HK-2 (cell line): ENCODE data around the gene CEP44.
"Not testable (repeated sequence)": the region's sequence is repeated elsewhere in the genome, so short reads cannot be mapped to it uniquely, and the experiment has no call there.

Experiments used
- DNase-seq: peaks from one replicate; pipeline ENCODE4 v3.0.0-alpha.2; 2018; ENCODE audit not compliant: unreplicated experiment

The CEP44 gene

DNA sequence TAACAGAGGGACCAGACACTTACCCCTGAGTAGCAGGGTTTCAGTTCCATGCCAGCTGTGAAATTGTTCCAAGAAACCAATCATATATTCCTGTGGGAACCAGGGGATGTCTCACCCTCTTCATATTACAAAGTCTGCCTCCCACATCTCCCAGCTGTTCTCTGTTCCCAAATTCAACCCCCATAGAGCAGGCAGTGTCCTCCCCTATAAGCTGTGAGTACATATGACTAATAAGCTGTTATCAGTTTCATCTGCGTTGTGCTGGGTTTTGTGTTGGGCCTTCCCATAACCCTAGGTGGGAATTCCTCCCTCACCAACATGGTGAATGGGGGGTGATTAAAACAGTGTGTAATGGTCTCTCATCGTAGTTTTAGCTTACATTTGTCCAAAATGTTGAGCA, 41.0 kb downstream of the CEP44 start:
- DNase-seq, result no peak

DNA sequence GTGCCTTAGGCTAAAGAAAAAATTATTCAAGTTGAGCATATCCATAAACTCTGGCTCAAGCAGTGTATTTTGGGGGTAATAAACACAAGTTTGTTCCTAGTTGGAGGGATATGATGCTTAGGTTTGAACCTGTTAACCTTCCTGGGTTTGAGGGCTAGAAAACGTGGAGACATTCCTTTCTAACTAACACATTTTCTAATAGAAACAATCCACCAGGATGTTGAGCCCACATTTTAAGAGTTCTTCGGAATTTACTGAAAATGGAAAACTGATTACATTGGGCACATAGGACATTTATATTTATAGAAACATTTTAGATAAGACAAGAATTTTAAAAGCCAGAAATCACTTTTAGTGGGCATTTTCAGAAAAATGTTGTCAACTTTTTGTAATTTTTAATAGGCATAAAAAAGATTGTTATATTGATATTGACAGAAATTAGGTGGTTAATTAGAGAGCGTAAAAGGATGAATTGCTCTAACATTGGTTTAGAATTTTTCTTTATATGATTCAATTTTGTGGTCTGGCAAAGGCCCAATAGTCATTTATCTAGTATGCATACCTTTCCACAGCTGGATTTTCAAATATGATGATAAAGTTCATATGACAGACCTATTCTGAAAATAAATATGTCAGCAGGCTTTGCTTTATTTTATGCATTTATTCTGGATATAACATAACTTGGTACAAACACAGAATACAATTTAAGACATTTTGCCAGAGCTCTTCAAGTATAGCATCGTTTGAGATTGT, 49.2 kb downstream of the CEP44 start:
- no peak for DNase-seq

- DNase-seq, result no peak
Measured at GRCh38 chr4:174334628-174335027, 50.9 kb downstream of the CEP44 start.

DNA sequence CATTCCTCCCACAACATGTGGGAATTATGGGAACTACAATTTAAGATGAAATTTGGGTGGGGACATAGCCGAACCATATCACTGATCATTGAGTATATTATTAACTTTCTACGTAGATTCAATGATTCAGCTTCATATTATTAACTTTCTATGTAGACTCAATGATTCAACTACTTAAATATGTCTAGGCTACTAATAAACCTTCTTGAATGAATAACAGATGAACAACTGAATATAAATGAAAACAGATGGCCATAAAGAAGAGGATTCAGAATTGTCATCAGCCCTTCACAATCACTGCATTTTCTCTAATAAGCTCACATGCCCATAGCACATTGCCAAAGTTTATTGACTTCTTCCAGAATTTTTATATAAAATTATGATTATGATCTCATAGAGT, 57.0 kb downstream of the CEP44 start:
- no peak for DNase-seq

DNA sequence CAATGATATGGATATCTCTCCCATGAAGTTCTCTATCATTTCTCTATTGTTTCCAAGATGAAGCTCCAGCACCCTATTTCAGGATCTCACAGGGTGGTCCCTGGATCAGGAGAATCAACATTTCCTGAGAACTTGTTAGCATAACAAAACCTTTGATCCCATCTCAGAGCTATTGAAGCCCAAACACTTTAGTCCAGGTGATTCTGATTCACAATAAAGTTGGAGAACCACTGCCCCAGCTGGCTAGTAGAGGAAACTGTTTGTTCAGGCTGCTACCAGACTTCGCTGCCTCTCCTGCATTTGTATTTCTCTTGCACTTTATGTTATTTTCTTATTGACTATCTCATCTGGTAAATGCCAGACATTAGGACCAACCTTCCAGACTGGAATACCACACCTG, 65.4 kb downstream of the CEP44 start:
- no peak for DNase-seq

GRCh38 chr4:174352061-174352819, 68.5 kb downstream of the CEP44 start:
- no peak for DNase-seq

GRCh38 chr4:174357321-174357720, 73.6 kb downstream of the CEP44 start:
- DNase-seq, result no peak

GRCh38 chr4:174358410-174358809, 74.7 kb downstream of the CEP44 start:
- DNase-seq, result no peak

DNA sequence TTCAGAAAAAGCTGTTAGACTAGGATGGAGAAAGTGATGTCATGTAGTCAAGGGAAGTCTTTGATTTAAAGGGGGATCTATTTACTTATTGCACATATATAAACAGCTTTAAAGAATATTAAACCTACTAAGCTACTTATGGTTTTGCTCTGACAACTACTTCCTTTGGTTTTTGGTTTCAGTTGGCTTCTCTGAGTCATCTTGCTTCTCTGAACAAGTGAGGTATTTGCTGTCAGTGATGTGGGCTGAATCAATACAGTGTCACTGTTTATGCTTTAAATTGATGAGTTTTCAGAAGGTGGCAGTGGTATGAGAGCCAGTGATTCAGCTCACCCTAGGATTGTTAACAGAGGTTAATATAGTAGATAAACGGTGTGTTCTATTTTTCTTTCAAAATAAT, 75.1 kb downstream of the CEP44 start:
- no peak for DNase-seq

GRCh38 chr4:174362340-174362739, 78.6 kb downstream of the CEP44 start:
- no peak for DNase-seq

- DNase-seq, result not testable (repeated sequence)
Measured at GRCh38 chr4:174363782-174364181, 80.1 kb downstream of the CEP44 start.

DNA sequence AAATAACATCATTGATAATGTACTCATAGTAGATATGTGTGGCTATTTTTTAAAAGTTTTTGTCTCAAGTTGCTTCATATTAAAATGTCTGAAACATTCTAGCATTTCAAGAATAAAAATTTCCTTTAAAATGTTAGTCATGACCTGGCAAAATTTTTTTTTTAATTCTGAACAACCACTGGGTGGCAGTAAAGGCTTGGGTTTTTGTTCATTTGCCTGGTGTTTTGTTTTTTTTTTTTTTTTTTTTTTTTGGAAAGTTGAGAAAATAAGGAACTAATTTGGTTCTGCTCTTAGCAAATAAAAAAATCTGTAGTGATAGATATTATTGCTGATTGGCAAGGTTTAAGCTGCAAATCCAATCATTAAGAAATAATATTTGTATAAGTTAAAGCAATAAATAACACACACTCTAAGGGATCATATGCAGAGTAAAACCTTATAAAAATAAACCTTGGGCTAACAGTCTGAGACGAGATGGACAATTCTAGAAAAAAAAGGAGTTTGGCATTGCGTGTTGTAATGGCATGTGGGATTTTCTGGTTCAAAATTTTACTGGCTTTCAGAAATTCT, 81.4 kb downstream of the CEP44 start:
- DNase-seq, result no peak

GRCh38 chr4:174369985-174370384, 86.3 kb downstream of the CEP44 start:
- DNase-seq, result no peak

GRCh38 chr4:174373821-174374220, 90.1 kb downstream of the CEP44 start:
- DNase-seq, result no peak

DNA sequence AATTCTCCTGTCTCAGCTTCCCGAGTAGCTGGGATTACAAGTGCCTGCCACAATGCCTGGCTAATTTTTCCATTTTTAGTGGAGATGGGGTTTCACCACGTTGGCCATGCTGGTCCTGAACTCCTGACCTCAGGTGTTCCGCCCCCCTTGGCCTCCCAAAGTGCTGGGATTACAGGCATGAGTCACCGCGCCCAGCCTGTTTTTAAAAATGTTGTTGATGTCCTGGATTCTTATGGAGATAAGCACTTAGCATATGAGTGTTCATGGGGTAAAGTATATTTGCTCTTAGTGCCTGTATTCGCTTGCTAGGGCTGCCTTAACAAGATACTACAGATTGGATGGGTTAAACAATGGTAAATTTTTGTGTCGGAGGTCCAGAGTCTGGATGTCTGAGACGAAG, 91.7 kb downstream of the CEP44 start:
- no peak for DNase-seq

DNA sequence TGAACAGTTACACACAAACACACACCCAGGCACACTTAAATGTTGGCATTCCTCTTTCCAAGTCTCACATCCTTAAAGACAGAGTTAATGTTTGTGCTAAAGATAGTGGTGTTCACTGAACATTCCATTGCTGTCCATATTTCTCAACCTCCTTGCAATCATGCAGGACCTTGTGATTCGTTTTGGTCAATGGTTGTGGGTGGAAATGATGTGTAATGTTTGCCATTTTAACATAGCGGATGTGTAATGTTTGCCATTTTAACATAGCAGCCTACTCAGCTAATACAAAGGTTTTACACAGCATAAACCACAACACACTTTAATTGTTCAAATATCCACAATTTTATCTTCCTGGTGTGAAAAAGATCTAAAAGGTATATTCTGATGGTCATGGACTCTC, 93.9 kb downstream of the CEP44 start:
- DNase-seq, result no peak

- DNase-seq, result no peak
Measured at GRCh38 chr4:174378951-174379350, 95.2 kb downstream of the CEP44 start.

- DNase-seq, result not testable (repeated sequence)
Measured at GRCh38 chr4:174380206-174380605, 96.5 kb downstream of the CEP44 start.

DNA sequence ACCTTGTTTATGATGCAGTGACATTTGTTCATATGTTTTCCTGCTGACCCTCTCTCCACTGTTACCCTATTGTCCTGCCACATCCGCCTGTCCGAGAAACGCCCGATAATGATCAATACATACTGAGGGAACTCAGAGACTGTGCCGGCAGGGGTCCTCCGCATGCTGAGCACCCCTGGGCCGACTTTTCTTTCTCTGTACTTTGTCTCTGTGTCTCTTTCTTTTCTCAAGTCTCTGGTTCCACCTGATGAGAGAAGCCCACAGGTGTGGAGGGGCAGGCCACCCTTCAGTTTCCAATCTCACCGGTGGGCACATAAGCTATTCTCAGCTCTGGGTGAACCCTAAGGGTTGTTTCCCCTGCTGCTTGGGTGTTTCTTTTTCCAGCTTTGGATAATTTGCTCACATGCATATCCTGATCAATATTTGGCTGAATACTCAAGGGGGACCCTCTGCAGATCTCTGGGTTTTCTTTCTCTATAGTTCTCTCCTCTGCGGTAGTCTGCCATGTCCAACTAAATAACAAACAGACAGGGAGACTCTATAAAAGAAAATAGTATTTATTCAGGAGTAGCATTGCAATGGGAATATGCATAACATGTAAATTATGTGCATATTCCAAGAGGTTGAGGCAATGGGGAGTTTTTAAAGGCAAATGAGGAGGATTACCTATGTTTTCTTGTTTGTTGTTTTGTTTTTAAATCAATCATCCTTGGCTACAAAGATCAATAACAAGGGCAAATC, 97.2 kb downstream of the CEP44 start:
- no peak for DNase-seq

DNA sequence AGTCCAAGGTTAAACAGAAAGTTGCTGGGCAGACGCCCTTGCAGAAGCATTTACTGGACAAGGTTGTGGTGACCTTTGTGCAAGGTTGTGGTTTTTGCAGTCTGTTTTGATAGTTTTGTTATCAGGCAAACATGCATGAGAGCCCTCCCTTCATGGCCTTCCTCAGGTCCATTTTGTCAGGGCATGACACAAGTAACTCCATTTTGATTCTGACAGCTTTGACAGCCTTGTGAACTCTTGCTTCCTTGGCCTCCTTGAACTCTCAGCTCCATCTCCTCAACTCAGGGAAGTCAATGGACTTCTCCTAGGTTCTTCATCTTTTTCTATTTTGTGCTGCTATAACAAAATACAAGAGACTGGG, 97.7 kb downstream of the CEP44 start:
- no peak for DNase-seq
